NCI-H345 treated with DMSO at 0.1 percent for 48 hours (cell line): ENCODE results near the gene DCP1A.
"Not testable (repeated sequence)": the region's sequence is repeated elsewhere in the genome, so short reads cannot be mapped to it uniquely, and the experiment has no call there.

Experiments
- DNase-seq: peaks from one replicate; lab custom pipeline; 2025; ENCODE audit not compliant: unreplicated experiment; lab: John Stamatoyannopoulos, UW

Gene DCP1A

GRCh38 chr3:53329897-53330296 is 17.4 kb downstream of the DCP1A start:
- DNase-seq, result no peak

- no peak for DNase-seq
Observed at GRCh38 chr3:53328746-53329145, 18.6 kb downstream of the DCP1A start.

- DNase-seq, result not testable (repeated sequence)
Observed at GRCh38 chr3:53327986-53328385, 19.4 kb downstream of the DCP1A start.

GRCh38 chr3:53324105-53324504 is 23.2 kb downstream of the DCP1A start:
- no peak for DNase-seq

- no peak for DNase-seq
Observed at GRCh38 chr3:53320697-53321096, 26.6 kb downstream of the DCP1A start.

- no peak for DNase-seq
Observed at GRCh38 chr3:53318522-53318921, 28.8 kb downstream of the DCP1A start.

- no peak for DNase-seq
Observed at GRCh38 chr3:53312832-53313231, 34.5 kb downstream of the DCP1A start.

GRCh38 chr3:53311882-53312281 is 35.5 kb downstream of the DCP1A start:
- no peak for DNase-seq

GRCh38 chr3:53303957-53304356 is 43.4 kb downstream of the DCP1A start:
- no peak for DNase-seq

- no peak for DNase-seq
Observed at GRCh38 chr3:53303549-53303948, 43.8 kb downstream of the DCP1A start.

- DNase-seq, result no peak
Observed at GRCh38 chr3:53300826-53301225, 46.5 kb downstream of the DCP1A start.

GRCh38 chr3:53299611-53300023 is 47.7 kb downstream of the DCP1A start:
- not testable (repeated sequence) for DNase-seq

- no peak for DNase-seq
Observed at GRCh38 chr3:53295410-53295809, 51.9 kb downstream of the DCP1A start.

GRCh38 chr3:53293867-53294266 is 53.5 kb downstream of the DCP1A start:
- no peak for DNase-seq

GRCh38 chr3:53288214-53288613 is 59.1 kb downstream of the DCP1A start:
- no peak for DNase-seq

GRCh38 chr3:53287131-53287629 is 60.2 kb downstream of the DCP1A start:
- DNase-seq, result no peak

- DNase-seq, result no peak
Observed at GRCh38 chr3:53286727-53287126, 60.6 kb downstream of the DCP1A start.

- no peak for DNase-seq
Observed at GRCh38 chr3:53282581-53282980, 64.8 kb downstream of the DCP1A start.

- DNase-seq, result no peak
Observed at GRCh38 chr3:53278667-53279066, 68.7 kb downstream of the DCP1A start.

GRCh38 chr3:53274938-53275605 is 72.3 kb downstream of the DCP1A start:
- no peak for DNase-seq

GRCh38 chr3:53273146-53273670 is 74.1 kb downstream of the DCP1A start:
- no peak for DNase-seq

- DNase-seq, result peak; percentile 32
Observed at GRCh38 chr3:53269888-53270880, 77.2 kb downstream of the DCP1A start.
